ENCODE measurements around the gene ANKH. TPM values are rescaled to one million over a fixed set of nuclear protein-coding genes. Genes with fewer than 3 reads are reported as not detected.

ANKH gene
- total RNA-seq, 1 experiment from 2014 or later, result 4.7 TPM

DNA sequence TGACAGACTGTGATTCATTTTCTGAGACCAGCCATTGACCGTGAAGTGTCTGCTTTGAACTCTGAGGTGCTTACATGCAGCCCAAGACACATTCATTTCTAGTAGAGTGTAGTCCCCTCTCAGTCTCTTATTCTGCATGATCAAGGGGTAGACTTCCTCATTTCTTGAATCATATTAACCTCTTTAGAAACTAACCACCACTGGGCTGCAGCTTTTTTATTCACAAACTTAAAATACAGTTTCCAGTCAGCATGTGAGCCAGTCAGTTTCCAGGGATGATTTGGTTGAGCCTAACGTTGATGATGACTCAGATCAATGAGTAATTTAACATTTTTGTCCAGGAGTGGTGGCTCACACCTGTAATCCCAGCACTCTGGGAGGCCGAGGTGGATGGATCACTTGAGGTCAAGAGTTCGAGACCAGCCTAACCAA, 147.9 kb downstream of the ANKH start:
- no peaks in the 10 kb centered on the region for H3K27me3 Mint-ChIP-seq (ENCODE audit: insufficient read depth, unreplicated experiment)
- no peaks in the 10 kb centered on the region for H3K9me3 ChIP-seq
- H3K4me1 Mint-ChIP-seq (ENCODE audit: low read depth, unreplicated experiment), result no peaks in the 10 kb centered on the region
- no peak for DNase-seq
- H3K36me3 ChIP-seq (ENCODE audit: control insufficient read depth, insufficient read depth, low read length), result no peaks in the 10 kb centered on the region
- peaks cover 11% of the 10 kb centered on the region for H3K4me1 ChIP-seq
- ChIA-PET POLR2A (no interaction called here), CTCF (no interaction called here)
- intact Hi-C loops (cut with micrococcal nuclease; ENCODE audit: unreplicated experiment), result no loop called here
- TF ChIP-seq, protein P1, sequence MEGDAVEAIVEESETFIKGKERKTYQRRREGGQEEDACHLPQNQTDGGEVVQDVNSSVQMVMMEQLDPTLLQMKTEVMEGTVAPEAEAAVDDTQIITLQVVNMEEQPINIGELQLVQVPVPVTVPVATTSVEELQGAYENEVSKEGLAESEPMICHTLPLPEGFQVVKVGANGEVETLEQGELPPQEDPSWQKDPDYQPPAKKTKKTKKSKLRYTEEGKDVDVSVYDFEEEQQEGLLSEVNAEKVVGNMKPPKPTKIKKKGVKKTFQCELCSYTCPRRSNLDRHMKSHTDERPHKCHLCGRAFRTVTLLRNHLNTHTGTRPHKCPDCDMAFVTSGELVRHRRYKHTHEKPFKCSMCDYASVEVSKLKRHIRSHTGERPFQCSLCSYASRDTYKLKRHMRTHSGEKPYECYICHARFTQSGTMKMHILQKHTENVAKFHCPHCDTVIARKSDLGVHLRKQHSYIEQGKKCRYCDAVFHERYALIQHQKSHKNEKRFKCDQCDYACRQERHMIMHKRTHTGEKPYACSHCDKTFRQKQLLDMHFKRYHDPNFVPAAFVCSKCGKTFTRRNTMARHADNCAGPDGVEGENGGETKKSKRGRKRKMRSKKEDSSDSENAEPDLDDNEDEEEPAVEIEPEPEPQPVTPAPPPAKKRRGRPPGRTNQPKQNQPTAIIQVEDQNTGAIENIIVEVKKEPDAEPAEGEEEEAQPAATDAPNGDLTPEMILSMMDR (IDR thresholded peaks at IDR 0.05; ENCODE audit: insufficient read depth in 1 of 2, low read depth in 1 of 2, low read length in 1 of 2, severe bottlenecking in 1 of 2, unreplicated experiment in 1 of 2), result no peak
- no TSS peak for BruUV-seq (replicated peaks)
- peaks cover 5% of the 10 kb centered on the region for H3K9me3 Mint-ChIP-seq (ENCODE audit: unreplicated experiment)
- H3K27ac Mint-ChIP-seq (ENCODE audit: unreplicated experiment), result no peak overlapping the region
- H3K4me3 Mint-ChIP-seq (ENCODE audit: unreplicated experiment), result no peak overlapping the region
- peaks cover 7% of the 10 kb centered on the region for H3K36me3 Mint-ChIP-seq (ENCODE audit: insufficient read depth, unreplicated experiment)
- no peak overlapping the region for H3K4me3 ChIP-seq (ENCODE audit: low read depth, low read length)
- no peaks in the 10 kb centered on the region for H3K27me3 ChIP-seq (replicated peaks; ENCODE audit: control insufficient read depth, insufficient read depth, low read length)

GRCh38 chr5:14722923-14723322, 148.7 kb downstream of the ANKH start:
- Histone ChIP-seq H3K36me3 (ENCODE audit: control insufficient read depth, insufficient read depth, low read length) (no peaks in the 10 kb centered on the region), H3K27me3 (replicated peaks; ENCODE audit: control insufficient read depth, insufficient read depth, low read length) (no peaks in the 10 kb centered on the region), H3K4me3 (ENCODE audit: low read depth, low read length) (no peak overlapping the region), H3K9me3 (no peaks in the 10 kb centered on the region), H3K4me1 (peaks cover 3% of the 10 kb centered on the region)
- ChIA-PET CTCF (no interaction called here), POLR2A (no interaction called here)
- Mint-ChIP-seq H3K36me3 (ENCODE audit: insufficient read depth, unreplicated experiment) (peaks cover 11% of the 10 kb centered on the region), H3K9me3 (ENCODE audit: unreplicated experiment) (peaks cover 11% of the 10 kb centered on the region), H3K27me3 (ENCODE audit: insufficient read depth, unreplicated experiment) (no peaks in the 10 kb centered on the region), H3K27ac (ENCODE audit: unreplicated experiment) (no peak overlapping the region), H3K4me1 (ENCODE audit: low read depth, unreplicated experiment) (no peaks in the 10 kb centered on the region), H3K4me3 (ENCODE audit: unreplicated experiment) (no peak overlapping the region)
- TF ChIP-seq, protein P1 (IDR thresholded peaks at IDR 0.05; ENCODE audit: insufficient read depth in 1 of 2, low read depth in 1 of 2, low read length in 1 of 2, severe bottlenecking in 1 of 2, unreplicated experiment in 1 of 2), result no peak
- no TSS peak for BruUV-seq (replicated peaks)
- intact Hi-C loops (cut with micrococcal nuclease; ENCODE audit: unreplicated experiment), result no loop called here
- DNase-seq, result no peak

DNA sequence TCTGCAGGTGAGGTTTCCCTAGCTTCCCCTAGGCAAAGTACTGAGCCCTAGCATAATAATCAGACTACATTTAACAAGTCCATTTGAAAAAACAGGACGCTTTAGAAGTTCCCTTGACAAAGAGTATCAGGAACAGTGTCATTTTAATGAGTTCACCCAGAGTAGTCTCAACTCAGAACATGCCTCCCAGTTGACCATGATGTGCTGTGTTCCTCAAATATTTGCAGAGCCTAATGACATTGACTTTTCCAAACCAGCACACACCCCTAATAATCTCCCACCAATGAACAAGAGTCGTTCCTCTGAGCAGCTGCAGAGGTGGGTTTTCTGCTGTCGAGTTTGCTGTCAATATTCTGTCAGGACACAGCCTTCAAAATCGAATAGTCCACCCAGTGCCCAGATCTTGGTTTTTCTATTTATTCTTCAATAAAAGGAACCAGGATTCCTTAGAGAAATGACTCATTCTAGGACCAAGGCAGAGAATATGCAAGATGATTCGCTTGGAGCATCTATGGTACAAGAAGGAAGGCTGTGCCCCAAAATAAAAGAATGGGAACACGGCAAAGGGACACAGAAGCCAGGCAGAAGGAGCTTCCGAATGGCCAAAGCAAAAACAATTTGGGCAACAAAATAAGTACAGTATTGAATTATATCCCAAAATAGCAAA, 149.5 kb downstream of the ANKH start:
- ChIA-PET CTCF (no interaction called here), POLR2A (no interaction called here)
- Histone ChIP-seq H3K4me3 (ENCODE audit: low read depth, low read length) (no peak overlapping the region), H3K9me3 (no peaks in the 10 kb centered on the region), H3K27me3 (replicated peaks; ENCODE audit: control insufficient read depth, insufficient read depth, low read length) (no peaks in the 10 kb centered on the region), H3K4me1 (no peaks in the 10 kb centered on the region), H3K36me3 (ENCODE audit: control insufficient read depth, insufficient read depth, low read length) (no peaks in the 10 kb centered on the region)
- H3K4me1 Mint-ChIP-seq (ENCODE audit: low read depth, unreplicated experiment), result no peaks in the 10 kb centered on the region
- H3K27ac Mint-ChIP-seq (ENCODE audit: unreplicated experiment), result no peak overlapping the region
- peaks cover 13% of the 10 kb centered on the region for H3K36me3 Mint-ChIP-seq (ENCODE audit: insufficient read depth, unreplicated experiment)
- DNase-seq, result no peak
- H3K27me3 Mint-ChIP-seq (ENCODE audit: insufficient read depth, unreplicated experiment), result no peaks in the 10 kb centered on the region
- intact Hi-C loops (cut with micrococcal nuclease; ENCODE audit: unreplicated experiment), result no loop called here
- no TSS peak for BruUV-seq (replicated peaks)
- H3K9me3 Mint-ChIP-seq (ENCODE audit: unreplicated experiment), result peaks cover 11% of the 10 kb centered on the region
- H3K4me3 Mint-ChIP-seq (ENCODE audit: unreplicated experiment), result no peak overlapping the region
- TF ChIP-seq, protein P1 (IDR thresholded peaks at IDR 0.05; ENCODE audit: insufficient read depth in 1 of 2, low read depth in 1 of 2, low read length in 1 of 2, severe bottlenecking in 1 of 2, unreplicated experiment in 1 of 2), result no peak

Measured in Caco-2 (cell line).